ENCODE data around the gene ATP8B2.

DNA sequence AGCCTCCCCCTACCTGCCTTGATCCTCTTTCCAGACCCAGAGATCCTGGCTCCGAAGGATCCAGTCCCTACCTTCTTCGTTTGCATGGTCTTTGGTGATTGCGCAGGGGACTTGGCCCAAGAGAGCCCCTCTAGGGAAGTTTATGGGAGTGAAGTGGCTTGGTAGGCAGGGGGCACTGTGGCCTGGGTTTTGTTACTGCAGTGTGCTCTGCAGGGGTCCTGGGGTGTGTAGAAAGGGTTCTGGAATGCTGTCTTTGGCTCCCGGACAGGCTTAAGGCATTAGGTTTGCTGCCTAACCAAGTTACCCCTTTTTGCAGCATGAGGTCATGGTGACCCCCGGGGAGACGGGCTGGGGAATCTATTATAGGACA is 3.8 kb downstream of the ATP8B2 start:
- TF ChIP-seq, protein P1, sequence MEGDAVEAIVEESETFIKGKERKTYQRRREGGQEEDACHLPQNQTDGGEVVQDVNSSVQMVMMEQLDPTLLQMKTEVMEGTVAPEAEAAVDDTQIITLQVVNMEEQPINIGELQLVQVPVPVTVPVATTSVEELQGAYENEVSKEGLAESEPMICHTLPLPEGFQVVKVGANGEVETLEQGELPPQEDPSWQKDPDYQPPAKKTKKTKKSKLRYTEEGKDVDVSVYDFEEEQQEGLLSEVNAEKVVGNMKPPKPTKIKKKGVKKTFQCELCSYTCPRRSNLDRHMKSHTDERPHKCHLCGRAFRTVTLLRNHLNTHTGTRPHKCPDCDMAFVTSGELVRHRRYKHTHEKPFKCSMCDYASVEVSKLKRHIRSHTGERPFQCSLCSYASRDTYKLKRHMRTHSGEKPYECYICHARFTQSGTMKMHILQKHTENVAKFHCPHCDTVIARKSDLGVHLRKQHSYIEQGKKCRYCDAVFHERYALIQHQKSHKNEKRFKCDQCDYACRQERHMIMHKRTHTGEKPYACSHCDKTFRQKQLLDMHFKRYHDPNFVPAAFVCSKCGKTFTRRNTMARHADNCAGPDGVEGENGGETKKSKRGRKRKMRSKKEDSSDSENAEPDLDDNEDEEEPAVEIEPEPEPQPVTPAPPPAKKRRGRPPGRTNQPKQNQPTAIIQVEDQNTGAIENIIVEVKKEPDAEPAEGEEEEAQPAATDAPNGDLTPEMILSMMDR (IDR thresholded peaks at IDR 0.05): peak in 1 of 6 experiments; percentile 19
- no peak for TF ChIP-seq POLR2A (IDR thresholded peaks at IDR 0.05)

Data from thyroid gland (tissue), 4 donors.